WTC11 (cell line): Measurements from ENCODE around the gene APOBEC3B.

Experiments used
- AR ChIP-seq: fragments of 250-450 bp; sonication (Bioruptor Pico); IDR thresholded peaks from 2 replicates; pipeline ENCODE4 v1.9.0; 2021; ENCODE audit warnings: mild to moderate bottlenecking
- ATF3 ChIP-seq: sonication (generic); formaldehyde crosslinking; conservative IDR thresholded peaks from 2 replicates; pipeline ENCODE4 v1.8.1; 2022; ENCODE audit warnings: mild to moderate bottlenecking, missing genetic modification reagents
- CREM ChIP-seq: sonication (generic); formaldehyde crosslinking; IDR thresholded peaks from 2 replicates; pipeline ENCODE4 v1.8.1; 2022; ENCODE audit warnings: mild to moderate bottlenecking, missing genetic modification reagents, moderate library complexity
- CTCF ChIP-seq: fragments of 200-600 bp; IDR thresholded peaks from 2 replicates; pipeline ENCODE4 v1.8.0; 2022; ENCODE audit warnings: antibody characterized with exemption
- E2F1 ChIP-seq: sonication (generic); formaldehyde crosslinking; IDR thresholded peaks from 2 replicates; pipeline ENCODE4 v1.8.0; 2022; ENCODE audit warnings: mild to moderate bottlenecking, missing genetic modification reagents
- E2F4 ChIP-seq: sonication (generic); formaldehyde crosslinking; IDR thresholded peaks from 2 replicates; pipeline ENCODE4 v1.8.1; 2022; ENCODE audit warnings: low read depth, mild to moderate bottlenecking, moderate library complexity, missing genetic modification reagents, borderline replicate concordance
- ESRRA ChIP-seq: sonication (generic); formaldehyde crosslinking; IDR thresholded peaks from 2 replicates; pipeline ENCODE4 v1.8.1; 2022; ENCODE audit warnings: mild to moderate bottlenecking, missing genetic modification reagents, borderline replicate concordance
- GABPB1 ChIP-seq: sonication (generic); formaldehyde crosslinking; IDR thresholded peaks from 2 replicates; pipeline ENCODE4 v1.8.1; 2023; ENCODE audit warnings: mild to moderate bottlenecking, missing genetic modification reagents
- JUN ChIP-seq: sonication (generic); formaldehyde crosslinking; IDR thresholded peaks from 2 replicates; pipeline ENCODE4 v1.8.0; 2023; ENCODE audit warnings: mild to moderate bottlenecking, missing genetic modification reagents
- SMAD3 ChIP-seq: sonication (generic); formaldehyde crosslinking; IDR thresholded peaks from 2 replicates; pipeline ENCODE4 v1.8.0; 2022; ENCODE audit warnings: missing genetic modification reagents, mild to moderate bottlenecking, borderline replicate concordance
- TP53 ChIP-seq: sonication (generic); formaldehyde crosslinking; IDR thresholded peaks from 2 replicates; pipeline ENCODE4 v1.8.1; 2023; ENCODE audit warnings: mild to moderate bottlenecking, missing genetic modification reagents
- ZNF396 ChIP-seq: fragments of 250-450 bp; sonication (Bioruptor Pico); IDR thresholded peaks from 2 replicates; pipeline ENCODE4 v1.8.0; 2021; ENCODE audit warnings: mild to moderate bottlenecking, moderate library complexity, borderline replicate concordance
- TF ChIP-seq, protein P1 (sequence below): sonication (generic); formaldehyde crosslinking; IDR thresholded peaks from 2 replicates; pipeline ENCODE4 v1.8.0; 2022; ENCODE audit warnings: mild to moderate bottlenecking, missing genetic modification reagents

- TF ChIP-seq E2F4 (CRISPR knock-in tag) = no peak
- TF ChIP-seq CTCF = no peak
- TF ChIP-seq CREM (CRISPR knock-in tag) = no peak
- no peak for TF ChIP-seq ATF3
- TF ChIP-seq TP53 = no peak
- no peak for TF ChIP-seq SMAD3 (CRISPR knock-in tag)
- TF ChIP-seq JUN (CRISPR knock-in tag) = no peak
- TF ChIP-seq, protein P1, sequence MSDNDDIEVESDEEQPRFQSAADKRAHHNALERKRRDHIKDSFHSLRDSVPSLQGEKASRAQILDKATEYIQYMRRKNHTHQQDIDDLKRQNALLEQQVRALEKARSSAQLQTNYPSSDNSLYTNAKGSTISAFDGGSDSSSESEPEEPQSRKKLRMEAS = no peak
- TF ChIP-seq AR (CRISPR knock-in tag) = no peak
- no peak for TF ChIP-seq E2F1
- TF ChIP-seq GABPB1 (CRISPR knock-in tag) = no peak
- no peak for TF ChIP-seq ESRRA (CRISPR knock-in tag)
- no peak for TF ChIP-seq ZNF396 (CRISPR knock-in tag)
These were observed 45.6 kb upstream of the APOBEC3B start for GRCh38 chr22:38936562-38936961.
